H1 (cell line): ENCODE data around the gene SARS2.

Experiments used
- BCL11A ChIP-seq, 2 experiments: IDR thresholded peaks; one replicate each; pipeline ENCODE4 v1.6.1; 2011; ENCODE audit warnings: low read depth in 2 of 2, low read length in 2 of 2, mild to moderate bottlenecking in 2 of 2
- CREB1 ChIP-seq: IDR thresholded peaks from 2 replicates; pipeline ENCODE4 v1.6.1; 2012; ENCODE audit warnings: inconsistent platforms
- CTCF ChIP-seq, 3 experiments: IDR thresholded peaks; 1 replicate in 2 of 3; 2 replicates in 1 of 3; pipeline versions ENCODE4 v1.5.1 to v1.6.1; 2011; ENCODE audit warnings: low read length in 3 of 3, mild to moderate bottlenecking in 3 of 3, inconsistent platforms in 2 of 3, low read depth in 1 of 3, moderate library complexity in 1 of 3; ENCODE audit not compliant: insufficient read depth in 1 of 3; ENCODE audit errors: control extremely low read depth in 1 of 3
- EP300 ChIP-seq, 2 experiments: IDR thresholded peaks; 1 replicate in 1 of 2; 2 replicates in 1 of 2; pipeline ENCODE4 v1.6.1; 2011 to 2012; ENCODE audit warnings: low read depth in 2 of 2, low read length in 2 of 2, mild to moderate bottlenecking in 2 of 2, borderline replicate concordance in 1 of 2, inconsistent platforms in 1 of 2, moderate library complexity in 1 of 2
- HDAC2 ChIP-seq, 2 experiments: fragments of 300-600 bp in 1 of 2; sonication (generic) in 1 of 2; IDR thresholded peaks; 2 replicates each; pipeline ENCODE4 v1.6.1; 2011 to 2012; ENCODE audit warnings: low read depth in 2 of 2, low read length in 2 of 2, mild to moderate bottlenecking in 2 of 2, moderate library complexity in 2 of 2, borderline replicate concordance in 1 of 2, inconsistent platforms in 1 of 2
- JUN ChIP-seq: IDR thresholded peaks from 2 replicates; pipeline ENCODE4 v1.6.1; 2011; ENCODE audit warnings: low read depth, mild to moderate bottlenecking, improper control_type of control experiment, low read length
- JUND ChIP-seq: IDR thresholded peaks from 2 replicates; pipeline ENCODE4 v1.6.1; 2011; ENCODE audit warnings: mild to moderate bottlenecking, improper control_type of control experiment, low read length
- MAFK ChIP-seq: IDR thresholded peaks from 2 replicates; pipeline ENCODE4 v1.6.1; 2012; ENCODE audit warnings: low read depth, mild to moderate bottlenecking, improper control_type of control experiment, low read length
- POLR2A ChIP-seq, 2 experiments: IDR thresholded peaks; 1 replicate in 1 of 2; 2 replicates in 1 of 2; pipeline ENCODE4 v1.6.1; 2011; ENCODE audit warnings: low read depth in 2 of 2, low read length in 2 of 2, mild to moderate bottlenecking in 2 of 2; ENCODE audit errors: control extremely low read depth in 1 of 2
- RAD21 ChIP-seq, 2 experiments: IDR thresholded peaks in 1 of 2; conservative IDR thresholded peaks in 1 of 2; 2 replicates each; pipeline ENCODE4 v1.6.1; 2011; ENCODE audit warnings: low read depth in 2 of 2, low read length in 2 of 2, improper control_type of control experiment in 1 of 2, inconsistent platforms in 1 of 2, mild to moderate bottlenecking in 1 of 2, moderate library complexity in 1 of 2
- SP1 ChIP-seq: IDR thresholded peaks from 2 replicates; pipeline ENCODE4 v1.6.1; 2011; ENCODE audit warnings: low read depth, low read length

GRCh38 chr19:38908911-38909310, 21.7 kb downstream of the SARS2 start:
- no peak for TF ChIP-seq SP1
- no peak for TF ChIP-seq CTCF (IDR thresholded peaks at IDR 0.05; ENCODE audit: control extremely low read depth in 1 of 3, insufficient read depth in 1 of 3, low read depth in 1 of 3, low read length in 3 of 3)
- TF ChIP-seq EP300 (IDR thresholded peaks at IDR 0.05; ENCODE audit: borderline replicate concordance in 1 of 2, low read depth in 2 of 2, low read length in 2 of 2) = no peak
- TF ChIP-seq HDAC2 (IDR thresholded peaks at IDR 0.05; ENCODE audit: borderline replicate concordance in 1 of 2, low read depth in 2 of 2, low read length in 2 of 2) = no peak
- no peak for TF ChIP-seq POLR2A (IDR thresholded peaks at IDR 0.05; ENCODE audit: control extremely low read depth in 1 of 2, low read depth in 2 of 2, low read length in 2 of 2)
- TF ChIP-seq CREB1 = no peak
- no peak for TF ChIP-seq BCL11A (IDR thresholded peaks at IDR 0.05; ENCODE audit: low read depth in 2 of 2, low read length in 2 of 2)
- no peak for TF ChIP-seq MAFK
- no peak for TF ChIP-seq JUN
- TF ChIP-seq JUND = no peak
- no peak for TF ChIP-seq RAD21 (IDR thresholded peaks at IDR 0.05 in 1 of 2, conservative IDR thresholded peaks at IDR 0.05 in 1 of 2; ENCODE audit: low read depth in 2 of 2, low read length in 2 of 2)
